Measurements from ENCODE around the gene PCBP4.

The PCBP4 gene

GRCh38 chr3:51954105-51954504 is 13.1 kb downstream of the PCBP4 start:
- no peak for DNase-seq

- no peak for DNase-seq
These were observed 13.8 kb downstream of the PCBP4 start for GRCh38 chr3:51953445-51953844.

DNA sequence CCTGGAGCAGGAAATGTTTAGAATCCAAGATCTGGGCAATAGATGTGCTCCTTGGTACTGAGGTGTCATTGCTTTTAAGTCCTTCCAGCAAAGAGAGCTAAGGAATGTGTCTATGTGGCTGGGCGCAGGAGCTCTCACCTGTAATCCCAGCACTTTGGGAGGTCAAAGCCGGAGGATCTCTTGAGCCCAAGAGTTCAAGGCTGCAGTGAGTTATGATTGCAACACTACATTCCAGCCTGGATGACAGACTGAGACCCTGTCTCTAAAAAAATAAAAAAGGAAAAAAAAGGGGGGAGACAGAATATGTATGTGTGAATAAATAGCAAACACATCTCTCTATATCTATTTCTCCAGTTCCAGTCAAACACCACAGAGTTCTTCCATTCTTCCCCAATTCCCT is 16.4 kb downstream of the PCBP4 start:
- no peak for DNase-seq

DNA sequence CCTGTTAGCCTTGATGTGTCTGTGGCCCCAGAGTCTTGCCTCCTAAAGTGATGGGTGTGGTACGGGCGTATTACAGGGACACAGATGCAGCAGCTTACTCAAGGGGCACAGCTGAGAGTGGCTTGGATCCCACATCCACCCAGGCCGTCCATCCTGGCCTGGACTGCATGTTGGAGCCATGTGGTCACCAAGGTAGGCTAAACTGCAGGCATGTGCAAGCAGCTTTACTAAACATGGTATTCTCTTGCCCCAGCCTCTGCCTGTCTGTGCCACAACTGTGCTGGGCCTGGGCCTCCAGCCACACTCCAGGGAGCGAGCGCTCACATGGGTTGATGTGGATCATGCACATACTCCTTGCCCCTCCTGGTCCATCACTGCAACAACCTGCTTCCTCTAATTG is 18.1 kb downstream of the PCBP4 start:
- DNase-seq = no peak

GRCh38 chr3:51948016-51948580 is 19.2 kb downstream of the PCBP4 start:
- DNase-seq = no peak

DNA sequence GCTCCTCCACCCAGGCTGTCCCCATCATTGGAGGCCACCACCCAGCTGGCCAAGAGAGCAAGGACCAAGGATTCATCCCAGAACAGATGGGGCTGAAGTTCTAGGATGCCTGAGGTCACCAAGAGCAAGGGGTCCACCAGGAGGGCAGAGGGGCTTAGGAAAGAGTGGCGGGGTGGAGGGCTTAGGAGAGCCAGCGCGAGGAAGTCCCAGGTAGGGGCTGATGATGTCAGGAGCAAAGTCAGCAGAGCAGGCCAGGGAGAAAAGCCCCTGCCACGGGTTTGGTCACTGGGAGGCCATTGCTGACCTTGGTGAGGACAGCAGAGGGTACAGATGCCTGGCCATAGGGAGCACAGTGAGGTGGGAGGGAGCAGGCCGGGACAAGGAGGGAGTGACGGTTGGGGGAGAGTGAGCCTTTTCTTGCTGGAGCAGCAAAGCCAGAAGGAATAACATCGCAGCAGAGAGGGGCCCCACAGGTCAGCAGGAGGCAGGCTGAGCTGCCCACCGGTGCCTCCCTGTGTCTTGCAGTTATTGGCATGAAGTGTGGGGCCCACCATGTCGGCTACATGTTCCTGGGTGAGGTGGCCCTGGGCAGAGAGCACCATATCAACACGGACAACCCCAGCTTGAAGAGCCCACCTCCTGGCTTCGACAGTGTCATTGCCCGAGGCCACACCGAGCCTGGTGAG is 19.9 kb downstream of the PCBP4 start:
- DNase-seq = no peak

- DNase-seq = no peak
These were observed 20.5 kb downstream of the PCBP4 start for GRCh38 chr3:51946796-51947195.

DNA sequence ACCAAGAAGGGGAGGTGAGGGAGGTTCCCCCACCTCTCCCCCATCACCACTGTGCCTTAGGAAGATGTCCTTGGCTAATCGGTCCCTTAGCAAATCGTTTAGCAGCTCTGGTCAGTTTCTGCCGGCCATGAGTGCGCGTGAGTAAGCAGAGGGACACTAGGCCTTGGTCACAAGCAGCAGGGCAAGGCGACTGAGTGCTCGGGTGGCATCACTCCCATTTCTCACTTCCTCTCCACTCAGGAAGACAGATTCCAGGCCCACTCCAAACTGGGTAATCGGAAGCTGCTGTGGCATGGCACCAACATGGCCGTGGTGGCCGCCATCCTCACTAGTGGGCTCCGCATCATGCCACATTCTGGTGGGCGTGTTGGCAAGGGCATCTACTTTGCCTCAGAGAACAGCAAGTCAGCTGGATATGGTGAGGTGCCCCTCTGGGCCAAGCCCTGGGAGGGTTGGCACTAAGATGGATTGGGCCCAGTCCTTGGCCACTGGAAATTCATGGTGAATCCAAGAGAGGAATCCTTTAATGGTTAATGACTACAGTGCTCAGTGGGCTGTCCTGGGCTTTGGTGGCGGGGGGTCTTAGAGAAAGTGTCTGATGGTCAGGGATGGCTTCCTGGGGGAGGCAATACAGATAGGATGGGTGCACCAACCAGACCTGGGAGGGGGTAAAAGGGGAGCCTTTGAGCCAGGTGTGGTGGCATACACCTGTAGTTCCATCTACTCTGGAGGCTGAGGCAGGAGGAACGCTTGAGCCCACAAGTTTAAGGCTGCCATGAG is 21.1 kb downstream of the PCBP4 start:
- DNase-seq = no peak

- DNase-seq = no peak
These were observed 22.0 kb downstream of the PCBP4 start for GRCh38 chr3:51945031-51945840.

DNA sequence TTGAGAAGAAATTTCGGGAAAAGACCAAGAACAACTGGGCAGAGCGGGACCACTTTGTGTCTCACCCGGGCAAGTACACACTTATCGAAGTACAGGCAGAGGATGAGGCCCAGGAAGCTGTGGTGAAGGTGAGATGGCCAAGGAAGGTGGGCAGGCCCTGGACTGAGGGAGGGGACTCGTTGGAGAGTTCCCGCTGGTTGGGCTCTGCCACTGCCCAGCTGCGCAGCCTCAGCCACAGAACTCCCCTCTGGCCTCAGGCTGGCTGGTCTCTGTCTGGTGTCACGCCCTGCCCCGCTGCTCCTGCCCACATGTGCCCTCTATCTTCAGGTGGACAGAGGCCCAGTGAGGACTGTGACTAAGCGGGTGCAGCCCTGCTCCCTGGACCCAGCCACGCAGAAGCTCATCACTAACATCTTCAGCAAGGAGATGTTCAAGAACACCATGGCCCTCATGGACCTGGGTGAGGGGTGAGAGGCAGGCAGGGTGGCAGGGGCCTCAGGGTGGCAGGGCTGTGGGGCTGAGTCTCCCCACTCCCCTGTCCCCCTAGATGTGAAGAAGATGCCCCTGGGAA is 22.7 kb downstream of the PCBP4 start:
- no peak for DNase-seq

DNA sequence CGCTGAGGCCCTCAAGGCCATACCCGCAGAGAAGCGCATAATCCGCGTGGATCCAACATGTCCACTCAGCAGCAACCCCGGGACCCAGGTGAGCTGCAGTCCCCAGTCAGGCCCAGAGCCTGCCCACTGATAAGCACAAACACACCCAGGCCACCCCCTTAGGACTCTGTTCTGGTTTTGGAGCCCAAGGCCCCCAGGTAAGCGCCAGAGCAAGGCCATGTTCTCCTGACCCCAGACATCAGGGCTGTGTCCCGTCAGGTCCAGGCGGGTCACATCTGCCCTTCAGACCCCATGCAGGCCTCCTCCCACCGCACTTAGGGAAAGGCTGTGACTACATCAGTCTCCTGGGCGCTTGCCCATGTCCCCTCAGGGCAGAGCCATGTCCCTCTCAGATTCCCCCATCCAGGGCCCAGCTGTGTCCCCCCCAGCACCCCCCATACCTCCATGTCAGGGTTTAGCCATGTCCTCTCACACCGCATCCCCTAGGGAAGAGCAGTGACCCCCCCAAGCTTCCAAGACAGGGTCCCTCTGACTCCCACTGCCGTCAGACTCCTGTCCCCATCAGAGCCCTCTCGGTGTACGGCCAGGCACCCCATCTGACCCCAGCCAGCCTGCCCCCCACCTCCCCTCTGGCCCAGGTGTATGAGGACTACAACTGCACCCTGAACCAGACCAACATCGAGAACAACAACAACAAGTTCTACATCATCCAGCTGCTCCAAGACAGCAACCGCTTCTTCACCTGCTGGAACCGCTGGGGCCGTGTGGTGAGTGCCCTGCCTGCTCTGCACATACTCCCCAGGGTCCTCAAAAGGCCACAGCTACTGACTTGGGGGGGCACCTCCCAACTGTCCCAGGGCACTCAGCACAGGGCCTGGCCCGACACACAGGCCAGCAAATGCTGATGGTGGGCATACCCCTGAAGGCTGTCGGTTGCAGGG is 23.5 kb downstream of the PCBP4 start:
- no peak for DNase-seq

- no peak for DNase-seq
These were observed 24.4 kb downstream of the PCBP4 start for GRCh38 chr3:51942603-51943450.

DNA sequence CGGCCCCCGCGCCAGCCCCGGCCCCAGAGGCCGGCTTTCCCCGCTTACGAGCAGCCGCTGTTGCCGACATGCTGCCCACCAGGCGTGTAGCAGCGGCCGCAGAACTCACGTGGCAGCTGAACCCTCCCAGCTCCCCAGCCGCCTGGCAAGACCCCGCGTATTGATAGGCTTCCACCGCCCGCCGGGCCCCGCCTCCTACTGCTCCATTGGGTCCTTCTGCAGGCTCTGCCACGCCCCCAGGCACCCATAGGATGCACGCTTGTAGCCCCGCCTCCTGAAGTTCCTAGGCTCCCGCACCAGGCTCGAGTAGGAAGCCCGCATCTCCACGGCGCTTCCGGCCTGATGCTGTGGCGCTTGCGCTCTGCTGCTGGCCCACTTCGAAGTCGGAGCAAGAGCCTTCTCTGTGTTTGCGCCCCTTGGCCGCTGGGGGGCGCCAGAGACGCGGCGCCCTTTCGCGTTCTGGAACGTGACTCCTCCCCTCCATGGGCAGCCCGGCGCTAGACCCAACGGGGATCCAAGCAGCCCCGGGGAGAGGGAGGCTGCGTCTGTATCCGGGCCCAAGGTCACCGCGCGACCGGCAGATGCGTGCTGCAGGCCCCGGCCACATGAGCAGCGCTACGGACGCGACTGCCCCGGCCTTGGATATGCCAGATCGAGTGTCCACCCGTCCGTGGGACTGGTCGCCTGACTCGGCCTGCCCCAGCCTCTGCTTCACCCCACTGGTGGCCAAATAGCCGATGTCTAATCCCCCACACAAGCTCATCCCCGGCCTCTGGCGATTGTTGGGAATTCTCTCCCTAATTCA is 25.3 kb downstream of the PCBP4 start, which contains the start of the genes PARP3 and RRP9:
Gene PARP3 (plus strand): TSS at position 566 of the 805 bp plus-strand sequence. CDS start 993 bp downstream, outside the sequence.
Gene RRP9 (minus strand): TSS at position 107 of the 805 bp plus-strand sequence. CDS start 37 bp downstream, at position 70.
- DNase-seq = peak; percentile 95

- no peak for DNase-seq
These were observed 25.8 kb downstream of the PCBP4 start for GRCh38 chr3:51941463-51941797.

GRCh38 chr3:51940648-51941462 is 26.4 kb downstream of the PCBP4 start:
- no peak for DNase-seq

DNA sequence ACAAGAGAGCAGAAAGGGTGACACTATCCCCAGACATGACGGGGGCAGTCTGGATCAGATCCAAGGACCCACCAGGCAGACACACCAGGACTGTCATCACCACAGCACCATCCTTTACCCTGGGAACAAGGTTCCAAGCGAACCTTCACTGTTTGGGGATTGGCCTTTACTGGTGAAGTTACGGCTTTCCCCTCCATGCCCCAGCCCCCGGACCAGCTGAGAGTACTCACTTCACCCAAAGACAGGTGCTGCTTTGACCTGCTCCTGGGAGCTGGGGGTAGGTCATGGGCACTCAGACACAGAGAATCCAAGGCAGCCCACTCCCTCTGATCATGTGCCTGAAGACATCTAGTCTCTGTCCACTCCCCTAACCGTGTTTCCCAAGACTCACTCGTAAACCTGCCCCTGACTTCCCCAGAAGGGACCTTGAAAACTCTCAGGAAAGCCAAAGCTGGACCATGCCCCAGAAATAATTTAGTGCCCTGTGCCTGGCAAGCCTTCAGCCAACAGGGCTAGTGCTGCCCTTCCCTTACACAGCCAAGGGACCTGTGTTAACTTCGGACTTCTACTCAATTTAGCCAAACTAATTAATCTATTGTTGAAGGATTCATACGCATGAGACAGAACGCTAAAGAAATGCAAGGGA is 28.4 kb downstream of the PCBP4 start:
- DNase-seq = no peak

DNA sequence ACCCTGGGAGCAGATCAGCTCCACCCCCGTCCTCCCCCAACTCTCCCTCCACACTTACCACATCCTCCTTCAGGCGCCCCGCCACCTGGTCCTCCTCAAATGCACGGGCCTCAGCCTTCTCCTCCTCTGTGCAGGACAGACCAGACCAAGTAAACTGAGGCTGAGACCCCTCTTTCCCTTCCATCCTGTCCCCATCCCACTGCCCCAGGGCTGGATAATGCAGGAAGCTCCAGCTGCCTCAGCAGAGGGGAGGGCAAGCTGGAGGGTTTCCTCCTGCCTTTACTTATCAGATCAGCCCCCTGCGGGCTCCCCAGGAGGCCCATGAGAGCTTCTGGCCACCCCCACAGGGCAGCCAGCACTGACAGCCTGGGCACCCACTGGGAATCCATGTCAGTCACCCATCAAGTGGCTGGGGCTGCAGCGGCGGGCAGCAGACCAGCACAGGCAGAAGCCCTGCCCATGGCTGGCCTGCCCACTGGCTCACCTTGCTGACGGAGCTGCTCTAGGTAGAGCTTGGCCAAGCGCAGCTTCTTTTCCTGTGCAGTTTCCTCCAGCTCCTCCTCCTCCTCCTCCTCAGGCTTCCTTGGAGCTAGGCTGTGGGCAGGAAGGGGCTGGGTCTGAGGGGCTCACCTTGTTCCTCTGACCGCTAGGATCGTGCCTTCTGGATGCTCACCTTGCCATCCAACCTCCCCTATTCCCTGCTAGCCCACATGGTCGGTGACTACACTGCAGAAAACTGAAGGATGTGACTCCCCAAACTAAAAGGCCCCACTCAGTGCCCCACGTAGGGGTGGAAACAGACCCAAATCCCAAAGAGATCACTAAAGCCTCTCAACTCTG is 29.4 kb downstream of the PCBP4 start:
- DNase-seq = no peak
